H9 (cell line): ENCODE data around the gene CFAP73. TPM values are rescaled to one million over a fixed set of nuclear protein-coding genes. Genes with fewer than 3 reads are reported as not detected.

Source experiments
- DNase-seq: peaks from one replicate; pipeline ENCODE4 v3.0.0-alpha.2; 2017
- H2AFZ ChIP-seq: one replicate; pipeline ENCODE4 v1.6.1; 2013; ENCODE audit warnings: mild to moderate bottlenecking, low read length, control low read depth, moderate library complexity
- H2AK5ac ChIP-seq: 2 replicates; pipeline ENCODE4 v1.6.1; 2013; ENCODE audit warnings: low read length, control low read depth, mixed read lengths; ENCODE audit not compliant: insufficient read length
- H2BK120ac ChIP-seq: one replicate; pipeline ENCODE4 v1.6.1; 2013; ENCODE audit warnings: low read depth, mild to moderate bottlenecking, low read length, control low read depth, inconsistent platforms; ENCODE audit not compliant: poor library complexity, severe bottlenecking
- H2BK12ac ChIP-seq: 2 replicates; pipeline ENCODE4 v1.6.1; 2013; ENCODE audit warnings: low read length, control low read depth, mixed read lengths, low read depth; ENCODE audit not compliant: insufficient read length
- H2BK15ac ChIP-seq: 2 replicates; pipeline ENCODE4 v1.6.1; 2013; ENCODE audit warnings: low read depth, low read length, control low read depth
- H2BK20ac ChIP-seq: one replicate; pipeline ENCODE4 v1.6.1; 2013; ENCODE audit warnings: low read depth, mild to moderate bottlenecking, low read length, control low read depth, inconsistent platforms; ENCODE audit not compliant: poor library complexity, severe bottlenecking
- H2BK5ac ChIP-seq: 2 replicates; pipeline ENCODE4 v1.6.1; 2013; ENCODE audit warnings: low read length, control low read depth, mixed read lengths; ENCODE audit not compliant: insufficient read length
- H3K14ac ChIP-seq: 2 replicates; pipeline ENCODE4 v1.6.1; 2013; ENCODE audit warnings: low read length, control low read depth; ENCODE audit not compliant: insufficient read depth
- H3K18ac ChIP-seq: 2 replicates; pipeline ENCODE4 v1.6.1; 2013; ENCODE audit warnings: low read depth, mild to moderate bottlenecking, mixed read lengths, low read length, control low read depth; ENCODE audit not compliant: insufficient read length
- H3K23ac ChIP-seq: 2 replicates; pipeline ENCODE4 v1.6.1; 2013; ENCODE audit warnings: low read length, control low read depth, mixed read lengths, low read depth; ENCODE audit not compliant: insufficient read length
- H3K23me2 ChIP-seq: 2 replicates; pipeline ENCODE4 v1.6.1; 2013; ENCODE audit warnings: low read depth, mild to moderate bottlenecking, mixed read lengths, low read length, control low read depth; ENCODE audit not compliant: insufficient read length, poor library complexity, severe bottlenecking
- H3K27ac ChIP-seq: 2 replicates; pipeline ENCODE4 v1.5.1; 2013; ENCODE audit warnings: low read length, control low read depth, mixed read lengths, low read depth; ENCODE audit not compliant: insufficient read length
- H3K27me3 ChIP-seq: 2 replicates; pipeline ENCODE4 v1.6.1; 2013; ENCODE audit warnings: low read length, control low read depth, inconsistent platforms; ENCODE audit not compliant: insufficient read depth
- H3K4ac ChIP-seq: 2 replicates; pipeline ENCODE4 v1.6.1; 2013; ENCODE audit warnings: low read depth, mild to moderate bottlenecking, control low read depth, inconsistent platforms, low read length, moderate library complexity
- H3K4me1 ChIP-seq: 2 replicates; pipeline ENCODE4 v1.6.1; 2013; ENCODE audit warnings: low read length, control low read depth, inconsistent platforms; ENCODE audit not compliant: insufficient read depth
- H3K4me2 ChIP-seq: 2 replicates; pipeline ENCODE4 v1.6.1; 2013; ENCODE audit warnings: low read length, control low read depth, mixed read lengths; ENCODE audit not compliant: insufficient read length, insufficient read depth
- H3K56ac ChIP-seq: 2 replicates; pipeline ENCODE4 v1.6.1; 2013; ENCODE audit warnings: low read depth, mild to moderate bottlenecking, mixed read lengths, low read length, control low read depth; ENCODE audit not compliant: insufficient read length
- H3K79me1 ChIP-seq: 2 replicates; pipeline ENCODE4 v1.6.1; 2013; ENCODE audit warnings: low read depth, mild to moderate bottlenecking, moderate library complexity, low read length, control low read depth, inconsistent platforms; ENCODE audit not compliant: insufficient read depth, poor library complexity, severe bottlenecking
- H3K79me2 ChIP-seq: 2 replicates; pipeline ENCODE4 v1.6.1; 2013; ENCODE audit warnings: low read length, control low read depth, inconsistent platforms; ENCODE audit not compliant: insufficient read depth
- H3K9ac ChIP-seq: 2 replicates; pipeline ENCODE4 v1.6.1; 2013; ENCODE audit warnings: low read length, control low read depth, mixed read lengths; ENCODE audit not compliant: insufficient read length; ENCODE audit errors: extremely low read depth
- H3K9me3 ChIP-seq: one replicate; pipeline ENCODE4 v1.6.1; 2013; ENCODE audit warnings: low read depth, low read length, inconsistent platforms; ENCODE audit not compliant: control insufficient read depth
- H3T11ph ChIP-seq: one replicate; pipeline ENCODE4 v1.6.1; 2013; ENCODE audit warnings: mild to moderate bottlenecking, low read length, control low read depth, inconsistent platforms
- H4K20me1 ChIP-seq: one replicate; pipeline ENCODE4 v1.6.1; 2013; ENCODE audit not compliant: control insufficient read depth, insufficient read length, insufficient read depth
- H4K5ac ChIP-seq: 2 replicates; pipeline ENCODE4 v1.6.1; 2013; ENCODE audit warnings: low read depth, mild to moderate bottlenecking, mixed read lengths, low read length, control low read depth; ENCODE audit not compliant: insufficient read length
- H4K8ac ChIP-seq: replicated peaks from 2 replicates; pipeline ENCODE4 v1.6.1; 2013; ENCODE audit warnings: low read length, control low read depth, mixed read lengths, low read depth; ENCODE audit not compliant: insufficient read length
- H4K91ac ChIP-seq: 2 replicates; pipeline ENCODE4 v1.6.1; 2013; ENCODE audit warnings: low read depth, mild to moderate bottlenecking, moderate library complexity, mixed read lengths, low read length, control low read depth; ENCODE audit not compliant: insufficient read length
- H3K27ac Mint-ChIP-seq, 3 experiments: 2 replicates in 2 of 3; 3 replicates in 1 of 3; pipeline ENCODE4 v1.8.0; 2020 to 2021; ENCODE audit warnings: mixed read lengths in 3 of 3, mild to moderate bottlenecking in 1 of 3, moderate library complexity in 1 of 3
- H3K27me3 Mint-ChIP-seq: 2 replicates; pipeline ENCODE4 v1.8.0; 2021; ENCODE audit warnings: low read depth, mild to moderate bottlenecking, moderate library complexity, mixed read lengths
- H3K36me3 Mint-ChIP-seq, 3 experiments: 2 replicates in 2 of 3; 3 replicates in 1 of 3; pipeline ENCODE4 v1.8.0; 2020 to 2021; ENCODE audit warnings: low read depth in 3 of 3, mixed read lengths in 3 of 3; ENCODE audit not compliant: insufficient read depth in 1 of 3
- H3K4me1 Mint-ChIP-seq, 2 experiments: 2 replicates each; pipeline ENCODE4 v1.8.0; 2020; ENCODE audit warnings: mixed read lengths in 2 of 2
- H3K4me3 Mint-ChIP-seq, 2 experiments: 2 replicates in 1 of 2; 3 replicates in 1 of 2; pipeline ENCODE4 v1.8.0; 2020 to 2021; ENCODE audit warnings: mild to moderate bottlenecking in 2 of 2, mixed read lengths in 2 of 2, moderate library complexity in 1 of 2
- H3K9me3 Mint-ChIP-seq, 2 experiments: 2 replicates in 1 of 2; 3 replicates in 1 of 2; pipeline ENCODE4 v1.8.0; 2020; ENCODE audit warnings: mild to moderate bottlenecking in 2 of 2, mixed read lengths in 2 of 2, moderate library complexity in 1 of 2
- CTCF ChIP-seq: fragments of 200-600 bp; sonication (generic); conservative IDR thresholded peaks from 3 replicates; pipeline ENCODE4 v1.8.0; 2021; ENCODE audit warnings: antibody characterized with exemption, mild to moderate bottlenecking
- WGBS: extraction: QIAGEN DNeasy Blood & Tissue Kit; methylation state at CpG from one replicate; pipeline ENCODE4 v1.1.7; 2013; ENCODE audit warnings: missing lambda C conversion rate, low lambda C conversion rate, mixed read lengths; ENCODE audit not compliant: insufficient read length; ENCODE audit errors: extremely low coverage; 5-methylcytosine and 5-hydroxymethylcytosine counted together
- total RNA-seq: library from RNA; stranded (reverse); gene quantifications from 2 replicates; pipeline ENCODE4 v1.2.1, GENCODE V29; 2021

CFAP73 gene
- total RNA-seq, 1 experiment from 2014 or later: not detected

GRCh38 chr12:113181975-113182374, 32.5 kb downstream of the CFAP73 start:
- Histone ChIP-seq H4K91ac (no peak overlapping the region), H4K5ac (no peak overlapping the region), H3K56ac (no peak overlapping the region), H2AFZ (no peak overlapping the region), H4K20me1 (no peaks in the 10 kb centered on the region), H3K14ac (no peak overlapping the region), H3K4ac (no peak overlapping the region), H3K79me2 (peaks cover 15% of the 10 kb centered on the region; the same call in 1 of the 2 replicates), H3K23me2 (peaks cover 8% of the 10 kb centered on the region), H2AK5ac (no peak overlapping the region), H2BK15ac (no peak overlapping the region), H3K18ac (no peak overlapping the region), H3K4me1 (no peaks in the 10 kb centered on the region), H2BK5ac (no peak overlapping the region), H3K27ac (no peak overlapping the region), H2BK20ac (no peak overlapping the region), H3K4me2 (no peak overlapping the region), H3K9me3 (no peaks in the 10 kb centered on the region), H2BK12ac (no peak overlapping the region), H3K23ac (no peak overlapping the region), H3T11ph (no peak overlapping the region), H2BK120ac (no peak overlapping the region), H3K79me1 (peaks cover 16% of the 10 kb centered on the region), H4K8ac (no peak overlapping the region), H3K9ac (no peak overlapping the region), H3K27me3 (no peaks in the 10 kb centered on the region)
- no peaks in the 10 kb centered on the region for H3K27me3 Mint-ChIP-seq
- no peak overlapping the region; a peak in 1 of 7 replicates for H3K27ac Mint-ChIP-seq
- no peak for DNase-seq
- peaks cover 46 to 56% (median 55%) of the 10 kb centered on the region in 3 experiments for H3K36me3 Mint-ChIP-seq
- TF ChIP-seq CTCF: no peak
- H3K4me3 Mint-ChIP-seq: no peak overlapping the region
- no CpG with 5 or more reads among the region's 3 CpGs for WGBS
- H3K9me3 Mint-ChIP-seq: no peaks in the 10 kb centered on the region
- peaks cover 8 to 10% of the 10 kb centered on the region in 2 experiments for H3K4me1 Mint-ChIP-seq
